ENCODE data around the gene APBB2. TPM values are rescaled to one million over a fixed set of nuclear protein-coding genes. Genes with fewer than 3 reads are reported as not detected.

The APBB2 gene
- total RNA-seq, 1 experiment from 2014 or later = 49.0 TPM

DNA sequence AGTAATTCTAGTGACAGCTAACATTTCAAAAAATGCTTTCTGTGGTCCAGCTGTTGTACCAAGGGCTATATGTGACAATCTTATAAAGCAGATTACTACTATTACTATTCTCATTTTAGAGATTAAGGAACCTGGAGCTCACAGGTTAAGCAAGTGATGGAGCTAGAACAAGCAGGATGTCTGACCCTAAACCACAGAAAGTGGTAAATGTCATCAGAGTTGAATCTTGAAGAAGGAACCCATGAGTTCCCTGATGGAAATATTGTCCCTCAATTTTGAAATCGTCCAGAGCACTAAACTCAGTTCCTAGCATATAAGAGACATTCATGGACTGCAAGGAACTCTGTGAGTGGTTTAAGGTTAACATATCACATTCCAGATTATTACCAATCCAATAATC, 214.0 kb downstream of the APBB2 start:
- Mint-ChIP-seq H3K4me1 (peaks cover 27% of the 10 kb centered on the region), H3K36me3 (no peaks in the 10 kb centered on the region), H3K27me3 (ENCODE audit: low read depth) (no peaks in the 10 kb centered on the region), H3K27ac (no peak overlapping the region), H3K9me3 (0 out of 2 replicates have a peak, but pooled peaks cover 5% of the 10 kb centered on the region), H3K4me3 (no peak overlapping the region)
- ATAC-seq (no peak), DNase-seq (ENCODE audit: low spot score) (no peak)
- ChIA-PET CTCF (no interaction called here), POLR2A (no interaction called here)
- TF ChIP-seq, protein P1, sequence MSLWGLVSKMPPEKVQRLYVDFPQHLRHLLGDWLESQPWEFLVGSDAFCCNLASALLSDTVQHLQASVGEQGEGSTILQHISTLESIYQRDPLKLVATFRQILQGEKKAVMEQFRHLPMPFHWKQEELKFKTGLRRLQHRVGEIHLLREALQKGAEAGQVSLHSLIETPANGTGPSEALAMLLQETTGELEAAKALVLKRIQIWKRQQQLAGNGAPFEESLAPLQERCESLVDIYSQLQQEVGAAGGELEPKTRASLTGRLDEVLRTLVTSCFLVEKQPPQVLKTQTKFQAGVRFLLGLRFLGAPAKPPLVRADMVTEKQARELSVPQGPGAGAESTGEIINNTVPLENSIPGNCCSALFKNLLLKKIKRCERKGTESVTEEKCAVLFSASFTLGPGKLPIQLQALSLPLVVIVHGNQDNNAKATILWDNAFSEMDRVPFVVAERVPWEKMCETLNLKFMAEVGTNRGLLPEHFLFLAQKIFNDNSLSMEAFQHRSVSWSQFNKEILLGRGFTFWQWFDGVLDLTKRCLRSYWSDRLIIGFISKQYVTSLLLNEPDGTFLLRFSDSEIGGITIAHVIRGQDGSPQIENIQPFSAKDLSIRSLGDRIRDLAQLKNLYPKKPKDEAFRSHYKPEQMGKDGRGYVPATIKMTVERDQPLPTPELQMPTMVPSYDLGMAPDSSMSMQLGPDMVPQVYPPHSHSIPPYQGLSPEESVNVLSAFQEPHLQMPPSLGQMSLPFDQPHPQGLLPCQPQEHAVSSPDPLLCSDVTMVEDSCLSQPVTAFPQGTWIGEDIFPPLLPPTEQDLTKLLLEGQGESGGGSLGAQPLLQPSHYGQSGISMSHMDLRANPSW (CRISPR knock-in tag; conservative IDR thresholded peaks at IDR 0.05; ENCODE audit: low read depth) = no peak
- no peak for TF ChIP-seq ZNF671 (CRISPR knock-in tag; IDR thresholded peaks at IDR 0.05)
- no peak for TF ChIP-seq CREM (CRISPR knock-in tag; IDR thresholded peaks at IDR 0.05)
- no peak for TF ChIP-seq KAT7 (CRISPR knock-in tag; IDR thresholded peaks at IDR 0.05; ENCODE audit: borderline replicate concordance)
- TF ChIP-seq, protein P2, sequence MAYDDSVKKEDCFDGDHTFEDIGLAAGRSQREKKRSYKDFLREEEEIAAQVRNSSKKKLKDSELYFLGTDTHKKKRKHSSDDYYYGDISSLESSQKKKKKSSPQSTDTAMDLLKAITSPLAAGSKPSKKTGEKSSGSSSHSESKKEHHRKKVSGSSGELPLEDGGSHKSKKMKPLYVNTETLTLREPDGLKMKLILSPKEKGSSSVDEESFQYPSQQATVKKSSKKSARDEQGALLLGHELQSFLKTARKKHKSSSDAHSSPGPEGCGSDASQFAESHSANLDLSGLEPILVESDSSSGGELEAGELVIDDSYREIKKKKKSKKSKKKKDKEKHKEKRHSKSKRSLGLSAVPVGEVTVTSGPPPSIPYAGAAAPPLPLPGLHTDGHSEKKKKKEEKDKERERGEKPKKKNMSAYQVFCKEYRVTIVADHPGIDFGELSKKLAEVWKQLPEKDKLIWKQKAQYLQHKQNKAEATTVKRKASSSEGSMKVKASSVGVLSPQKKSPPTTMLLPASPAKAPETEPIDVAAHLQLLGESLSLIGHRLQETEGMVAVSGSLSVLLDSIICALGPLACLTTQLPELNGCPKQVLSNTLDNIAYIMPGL (CRISPR knock-in tag; IDR thresholded peaks at IDR 0.05) = no peak
- TF ChIP-seq, protein P3, sequence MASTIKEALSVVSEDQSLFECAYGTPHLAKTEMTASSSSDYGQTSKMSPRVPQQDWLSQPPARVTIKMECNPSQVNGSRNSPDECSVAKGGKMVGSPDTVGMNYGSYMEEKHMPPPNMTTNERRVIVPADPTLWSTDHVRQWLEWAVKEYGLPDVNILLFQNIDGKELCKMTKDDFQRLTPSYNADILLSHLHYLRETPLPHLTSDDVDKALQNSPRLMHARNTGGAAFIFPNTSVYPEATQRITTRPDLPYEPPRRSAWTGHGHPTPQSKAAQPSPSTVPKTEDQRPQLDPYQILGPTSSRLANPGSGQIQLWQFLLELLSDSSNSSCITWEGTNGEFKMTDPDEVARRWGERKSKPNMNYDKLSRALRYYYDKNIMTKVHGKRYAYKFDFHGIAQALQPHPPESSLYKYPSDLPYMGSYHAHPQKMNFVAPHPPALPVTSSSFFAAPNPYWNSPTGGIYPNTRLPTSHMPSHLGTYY (CRISPR knock-in tag; IDR thresholded peaks at IDR 0.05) = no peak
- TF ChIP-seq RORB (CRISPR knock-in tag; IDR thresholded peaks at IDR 0.05) = no peak
- TF ChIP-seq, protein P4, sequence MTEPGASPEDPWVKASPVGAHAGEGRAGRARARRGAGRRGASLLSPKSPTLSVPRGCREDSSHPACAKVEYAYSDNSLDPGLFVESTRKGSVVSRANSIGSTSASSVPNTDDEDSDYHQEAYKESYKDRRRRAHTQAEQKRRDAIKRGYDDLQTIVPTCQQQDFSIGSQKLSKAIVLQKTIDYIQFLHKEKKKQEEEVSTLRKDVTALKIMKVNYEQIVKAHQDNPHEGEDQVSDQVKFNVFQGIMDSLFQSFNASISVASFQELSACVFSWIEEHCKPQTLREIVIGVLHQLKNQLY (CRISPR knock-in tag; IDR thresholded peaks at IDR 0.05) = no peak
- TF ChIP-seq, protein P5, sequence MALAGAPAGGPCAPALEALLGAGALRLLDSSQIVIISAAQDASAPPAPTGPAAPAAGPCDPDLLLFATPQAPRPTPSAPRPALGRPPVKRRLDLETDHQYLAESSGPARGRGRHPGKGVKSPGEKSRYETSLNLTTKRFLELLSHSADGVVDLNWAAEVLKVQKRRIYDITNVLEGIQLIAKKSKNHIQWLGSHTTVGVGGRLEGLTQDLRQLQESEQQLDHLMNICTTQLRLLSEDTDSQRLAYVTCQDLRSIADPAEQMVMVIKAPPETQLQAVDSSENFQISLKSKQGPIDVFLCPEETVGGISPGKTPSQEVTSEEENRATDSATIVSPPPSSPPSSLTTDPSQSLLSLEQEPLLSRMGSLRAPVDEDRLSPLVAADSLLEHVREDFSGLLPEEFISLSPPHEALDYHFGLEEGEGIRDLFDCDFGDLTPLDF (CRISPR knock-in tag; IDR thresholded peaks at IDR 0.05) = no peak
- no peak for TF ChIP-seq TCF7 (CRISPR knock-in tag; IDR thresholded peaks at IDR 0.05; ENCODE audit: low read depth)
- TF ChIP-seq, protein P6, sequence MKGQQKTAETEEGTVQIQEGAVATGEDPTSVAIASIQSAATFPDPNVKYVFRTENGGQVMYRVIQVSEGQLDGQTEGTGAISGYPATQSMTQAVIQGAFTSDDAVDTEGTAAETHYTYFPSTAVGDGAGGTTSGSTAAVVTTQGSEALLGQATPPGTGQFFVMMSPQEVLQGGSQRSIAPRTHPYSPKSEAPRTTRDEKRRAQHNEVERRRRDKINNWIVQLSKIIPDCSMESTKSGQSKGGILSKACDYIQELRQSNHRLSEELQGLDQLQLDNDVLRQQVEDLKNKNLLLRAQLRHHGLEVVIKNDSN (CRISPR knock-in tag; IDR thresholded peaks at IDR 0.05) = no peak

DNA sequence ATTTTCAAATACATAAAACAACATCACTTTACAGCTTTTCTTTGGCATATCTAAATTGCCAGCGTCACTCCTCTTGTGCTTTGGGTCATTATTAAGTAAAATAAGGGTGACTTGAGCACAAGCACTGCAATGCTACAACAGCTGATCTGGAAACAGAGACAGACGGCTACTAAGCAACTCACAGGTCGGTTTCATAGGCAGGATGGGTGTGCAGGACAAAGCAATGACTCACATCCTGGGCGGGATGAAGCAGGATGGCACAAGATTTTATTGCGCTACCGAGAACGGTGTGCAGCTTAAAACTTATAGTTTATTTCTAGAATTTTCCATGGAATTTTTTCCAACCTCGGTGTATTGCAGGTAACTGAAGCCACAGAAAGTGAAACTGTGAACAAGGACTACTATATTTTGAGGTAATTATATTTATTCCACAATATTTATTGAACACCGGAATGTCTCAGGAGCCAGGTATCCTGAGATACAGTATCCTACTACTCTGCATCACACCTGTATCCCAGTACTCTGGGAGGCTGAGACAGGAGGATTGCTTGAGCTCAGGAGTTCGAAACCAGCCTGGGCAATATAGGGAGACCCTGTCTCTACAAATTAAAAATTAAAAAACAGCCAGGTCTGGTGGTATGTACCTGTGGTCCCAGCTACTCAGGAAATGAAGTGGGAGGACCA, 215.5 kb downstream of the APBB2 start:
- Mint-ChIP-seq H3K4me3 (no peak overlapping the region), H3K27ac (no peak overlapping the region; the same call in 1 of the 2 replicates), H3K9me3 (0 out of 2 replicates have a peak, but pooled peaks cover 5% of the 10 kb centered on the region), H3K36me3 (no peaks in the 10 kb centered on the region), H3K4me1 (peaks cover 27% of the 10 kb centered on the region), H3K27me3 (ENCODE audit: low read depth) (no peaks in the 10 kb centered on the region)
- ATAC-seq (peak; percentile 34; the same call in 1 of the 2 replicates), DNase-seq (ENCODE audit: low spot score) (no peak)
- ChIA-PET POLR2A (no interaction called here), CTCF (interaction anchor here (1.3 to 2.3 kb wide), 4 partner anchors 18 to 215 kb away, joined by 3 to 10 read pairs (median 4); partner anchors contain the start of gene APBB2)
- no peak for TF ChIP-seq CREB1 (CRISPR knock-in tag; IDR thresholded peaks at IDR 0.05)
- no peak for TF ChIP-seq SMAD3 (CRISPR knock-in tag; IDR thresholded peaks at IDR 0.05; ENCODE audit: borderline replicate concordance)
- TF ChIP-seq ZNF138 (CRISPR knock-in tag; conservative IDR thresholded peaks at IDR 0.05) = no peak
- no peak for TF ChIP-seq ELF4 (CRISPR knock-in tag; IDR thresholded peaks at IDR 0.05; ENCODE audit: low read depth)
- TF ChIP-seq, protein P7, sequence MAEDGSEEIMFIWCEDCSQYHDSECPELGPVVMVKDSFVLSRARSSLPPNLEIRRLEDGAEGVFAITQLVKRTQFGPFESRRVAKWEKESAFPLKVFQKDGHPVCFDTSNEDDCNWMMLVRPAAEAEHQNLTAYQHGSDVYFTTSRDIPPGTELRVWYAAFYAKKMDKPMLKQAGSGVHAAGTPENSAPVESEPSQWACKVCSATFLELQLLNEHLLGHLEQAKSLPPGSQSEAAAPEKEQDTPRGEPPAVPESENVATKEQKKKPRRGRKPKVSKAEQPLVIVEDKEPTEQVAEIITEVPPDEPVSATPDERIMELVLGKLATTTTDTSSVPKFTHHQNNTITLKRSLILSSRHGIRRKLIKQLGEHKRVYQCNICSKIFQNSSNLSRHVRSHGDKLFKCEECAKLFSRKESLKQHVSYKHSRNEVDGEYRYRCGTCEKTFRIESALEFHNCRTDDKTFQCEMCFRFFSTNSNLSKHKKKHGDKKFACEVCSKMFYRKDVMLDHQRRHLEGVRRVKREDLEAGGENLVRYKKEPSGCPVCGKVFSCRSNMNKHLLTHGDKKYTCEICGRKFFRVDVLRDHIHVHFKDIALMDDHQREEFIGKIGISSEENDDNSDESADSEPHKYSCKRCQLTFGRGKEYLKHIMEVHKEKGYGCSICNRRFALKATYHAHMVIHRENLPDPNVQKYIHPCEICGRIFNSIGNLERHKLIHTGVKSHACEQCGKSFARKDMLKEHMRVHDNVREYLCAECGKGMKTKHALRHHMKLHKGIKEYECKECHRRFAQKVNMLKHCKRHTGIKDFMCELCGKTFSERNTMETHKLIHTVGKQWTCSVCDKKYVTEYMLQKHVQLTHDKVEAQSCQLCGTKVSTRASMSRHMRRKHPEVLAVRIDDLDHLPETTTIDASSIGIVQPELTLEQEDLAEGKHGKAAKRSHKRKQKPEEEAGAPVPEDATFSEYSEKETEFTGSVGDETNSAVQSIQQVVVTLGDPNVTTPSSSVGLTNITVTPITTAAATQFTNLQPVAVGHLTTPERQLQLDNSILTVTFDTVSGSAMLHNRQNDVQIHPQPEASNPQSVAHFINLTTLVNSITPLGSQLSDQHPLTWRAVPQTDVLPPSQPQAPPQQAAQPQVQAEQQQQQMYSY (CRISPR knock-in tag; IDR thresholded peaks at IDR 0.05) = no peak
- TF ChIP-seq, protein P8, sequence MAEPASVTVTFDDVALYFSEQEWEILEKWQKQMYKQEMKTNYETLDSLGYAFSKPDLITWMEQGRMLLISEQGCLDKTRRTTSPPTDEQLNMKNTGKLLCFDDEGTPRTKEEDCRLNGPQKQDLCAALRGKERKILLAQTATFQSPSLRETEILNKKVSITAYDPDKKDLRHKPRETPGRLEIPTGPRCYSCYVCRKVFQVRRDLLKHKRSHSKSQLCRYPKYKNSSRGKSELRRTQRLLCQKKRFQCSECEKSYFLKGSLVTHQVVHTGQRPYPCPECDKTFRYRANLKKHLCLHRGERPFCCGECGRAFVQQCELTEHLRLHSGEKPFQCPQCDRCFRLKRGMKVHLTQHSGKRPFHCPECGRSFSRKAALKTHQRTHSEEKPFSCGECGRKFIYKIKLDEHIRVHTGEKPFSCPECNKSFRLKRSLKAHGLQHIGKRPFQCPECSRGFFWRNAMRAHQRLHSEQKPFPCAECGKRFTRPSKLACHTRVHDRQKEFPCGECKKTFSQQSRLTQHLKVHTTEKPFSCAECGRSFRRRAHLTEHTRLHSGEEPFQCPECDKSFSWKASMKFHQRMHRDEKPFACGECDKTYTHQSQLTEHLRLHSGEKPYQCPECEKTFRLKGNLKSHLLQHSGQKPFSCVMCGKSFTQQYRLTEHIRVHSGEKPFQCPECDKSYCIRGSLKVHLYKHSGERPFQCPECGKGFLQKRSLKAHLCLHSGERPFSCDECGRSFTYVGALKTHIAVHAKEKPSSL (CRISPR knock-in tag; conservative IDR thresholded peaks at IDR 0.05) = no peak
- TF ChIP-seq, protein P3 (CRISPR knock-in tag; IDR thresholded peaks at IDR 0.05) = no peak
